ENCODE data around the gene ASIC1.

ASIC1 gene

GRCh38 chr12:50129290-50129689, 71.9 kb downstream of the ASIC1 start:
- Histone ChIP-seq H3K4me2 (no peak overlapping the region), H3K27me3 (ENCODE audit: insufficient read depth, low read depth) (no peaks in the 10 kb centered on the region), H4K20me1 (ENCODE audit: insufficient read depth) (no peaks in the 10 kb centered on the region), H3K79me2 (ENCODE audit: insufficient read depth, low read depth) (no peaks in the 10 kb centered on the region), H3K27ac (no peak overlapping the region), H3K9ac (no peak overlapping the region), H3K36me3 (ENCODE audit: insufficient read depth) (peaks cover 7% of the 10 kb centered on the region), H3K4me1 (ENCODE audit: low read depth, poor library complexity, severe bottlenecking) (no peaks in the 10 kb centered on the region), H3K4me3 (IDR thresholded peaks at IDR 0.05; ENCODE audit: insufficient read depth, low read depth, low read length) (no peak overlapping the region), H2AFZ (ENCODE audit: low read depth) (no peak overlapping the region)
- TF ChIP-seq CTCF (conservative IDR thresholded peaks at IDR 0.05; ENCODE audit: low read depth, low read length), result no peak

DNA sequence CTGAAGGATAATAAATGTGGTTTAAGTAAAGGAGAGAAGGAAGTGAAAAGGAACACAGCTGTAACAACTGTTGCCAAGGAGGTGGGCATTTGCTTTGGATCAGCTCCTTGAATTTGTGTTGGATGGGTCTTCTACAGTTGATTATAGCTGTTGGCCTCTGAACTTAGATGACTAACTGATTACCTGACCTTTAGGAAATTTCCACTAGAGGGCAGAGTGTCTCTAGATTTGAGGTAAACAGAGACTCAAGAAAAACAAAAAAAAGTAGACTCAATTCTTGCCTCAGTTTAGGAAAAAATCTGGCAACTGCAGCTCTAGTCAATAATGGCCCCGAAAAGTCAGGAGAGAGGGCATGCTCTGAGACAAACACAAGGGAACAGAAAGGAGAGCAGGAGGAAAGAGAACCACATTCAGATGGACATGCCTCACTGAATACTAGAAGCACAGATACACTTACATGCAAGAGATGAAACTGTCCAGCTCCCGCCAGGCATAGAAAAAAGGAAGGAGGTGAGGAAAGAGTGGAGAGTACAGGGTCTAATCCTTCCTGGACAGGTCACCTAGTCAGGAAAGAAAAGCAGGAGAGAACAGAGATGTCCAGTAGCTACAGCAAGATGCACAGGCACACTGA, 75.2 kb downstream of the ASIC1 start:
- Histone ChIP-seq H3K4me3 (IDR thresholded peaks at IDR 0.05; ENCODE audit: insufficient read depth, low read depth, low read length) (no peak overlapping the region), H3K27ac (no peak overlapping the region), H3K36me3 (ENCODE audit: insufficient read depth) (peaks cover 7% of the 10 kb centered on the region; the same call in 1 of the 2 replicates), H3K4me2 (no peak overlapping the region), H3K79me2 (ENCODE audit: insufficient read depth, low read depth) (no peaks in the 10 kb centered on the region), H3K9ac (no peak overlapping the region), H3K27me3 (ENCODE audit: insufficient read depth, low read depth) (no peaks in the 10 kb centered on the region), H2AFZ (ENCODE audit: low read depth) (no peak overlapping the region), H4K20me1 (ENCODE audit: insufficient read depth) (no peaks in the 10 kb centered on the region), H3K4me1 (ENCODE audit: low read depth, poor library complexity, severe bottlenecking) (no peaks in the 10 kb centered on the region)
- no peak for TF ChIP-seq CTCF (conservative IDR thresholded peaks at IDR 0.05; ENCODE audit: low read depth, low read length)

Data from KMS-11 (cell line).